ENCODE data around the gene NF1.
A peak's percentile ranks its signal among the peaks of the same experiment; 100 is the strongest.
"Not testable (repeated sequence)": the region's sequence is repeated elsewhere in the genome, so short reads cannot be mapped to it uniquely, and the experiment has no call there.

Gene NF1

GRCh38 chr17:31256936-31257335 is 162.2 kb downstream of the NF1 start:
- Histone ChIP-seq H3K9ac (ENCODE audit: low read depth, low read length) (no peak overlapping the region), H3K9me3 (ENCODE audit: control insufficient read depth, insufficient read depth, low read length) (no peaks in the 10 kb centered on the region), H3K27ac (ENCODE audit: low read depth, low read length) (no peak overlapping the region), H3K4me1 (ENCODE audit: control insufficient read depth, insufficient read depth, low read length) (no peaks in the 10 kb centered on the region), H3K27me3 (ENCODE audit: control insufficient read depth, insufficient read depth, low read length) (no peaks in the 10 kb centered on the region), H3K4me3 (ENCODE audit: low read depth, low read length) (no peak overlapping the region), H3K36me3 (ENCODE audit: control insufficient read depth, insufficient read depth, low read length) (peaks cover 26% of the 10 kb centered on the region)

- Histone ChIP-seq H3K4me3 (ENCODE audit: low read depth, low read length) (no peak overlapping the region), H3K27ac (ENCODE audit: low read depth, low read length) (no peak overlapping the region), H3K9ac (ENCODE audit: low read depth, low read length) (no peak overlapping the region), H3K36me3 (ENCODE audit: control insufficient read depth, insufficient read depth, low read length) (peaks cover 32% of the 10 kb centered on the region), H3K27me3 (ENCODE audit: control insufficient read depth, insufficient read depth, low read length) (no peaks in the 10 kb centered on the region), H3K4me1 (ENCODE audit: control insufficient read depth, insufficient read depth, low read length) (no peaks in the 10 kb centered on the region), H3K9me3 (ENCODE audit: control insufficient read depth, insufficient read depth, low read length) (no peaks in the 10 kb centered on the region)
Measured at GRCh38 chr17:31260151-31260550, 165.4 kb downstream of the NF1 start.

GRCh38 chr17:31261601-31262000 is 166.8 kb downstream of the NF1 start:
- Histone ChIP-seq H3K9ac (ENCODE audit: low read depth, low read length) (no peak overlapping the region), H3K36me3 (ENCODE audit: control insufficient read depth, insufficient read depth, low read length) (peaks cover 32% of the 10 kb centered on the region), H3K27me3 (ENCODE audit: control insufficient read depth, insufficient read depth, low read length) (no peaks in the 10 kb centered on the region), H3K27ac (ENCODE audit: low read depth, low read length) (no peak overlapping the region), H3K9me3 (ENCODE audit: control insufficient read depth, insufficient read depth, low read length) (no peaks in the 10 kb centered on the region), H3K4me1 (ENCODE audit: control insufficient read depth, insufficient read depth, low read length) (no peaks in the 10 kb centered on the region), H3K4me3 (ENCODE audit: low read depth, low read length) (no peak overlapping the region)

- not testable (repeated sequence) for H3K27ac ChIP-seq (ENCODE audit: low read depth, low read length); H3K4me3 ChIP-seq (ENCODE audit: low read depth, low read length)
Measured at GRCh38 chr17:31262923-31263322, 168.1 kb downstream of the NF1 start.

GRCh38 chr17:31266042-31266441 is 171.3 kb downstream of the NF1 start:
- no peak overlapping the region for H3K27ac ChIP-seq (ENCODE audit: low read depth, low read length)
- no peaks in the 10 kb centered on the region for H3K9me3 ChIP-seq (ENCODE audit: control insufficient read depth, insufficient read depth, low read length)
- H3K27me3 ChIP-seq (ENCODE audit: control insufficient read depth, insufficient read depth, low read length) = no peaks in the 10 kb centered on the region
- H3K4me1 ChIP-seq (ENCODE audit: control insufficient read depth, insufficient read depth, low read length) = peaks cover 12% of the 10 kb centered on the region
- peaks cover 26% of the 10 kb centered on the region for H3K36me3 ChIP-seq (ENCODE audit: control insufficient read depth, insufficient read depth, low read length)
- no peak overlapping the region for H3K4me3 ChIP-seq (ENCODE audit: low read depth, low read length)
- no peak overlapping the region for H3K9ac ChIP-seq (ENCODE audit: low read depth, low read length)

More at GRCh38 chr17:31262923-31263322, 168.1 kb downstream of the NF1 start:
- H3K4me1 ChIP-seq (ENCODE audit: control insufficient read depth, insufficient read depth, low read length); H3K9me3 ChIP-seq (ENCODE audit: control insufficient read depth, insufficient read depth, low read length); H3K27me3 ChIP-seq (ENCODE audit: control insufficient read depth, insufficient read depth, low read length); H3K9ac ChIP-seq (ENCODE audit: low read depth, low read length): not testable (repeated sequence)
- H3K36me3 ChIP-seq (ENCODE audit: control insufficient read depth, insufficient read depth, low read length) = peaks cover 36% of the 10 kb centered on the region

GRCh38 chr17:31269036-31269577 is 174.3 kb downstream of the NF1 start:
- Histone ChIP-seq H3K9me3 (ENCODE audit: control insufficient read depth, insufficient read depth, low read length) (no peaks in the 10 kb centered on the region), H3K27ac (ENCODE audit: low read depth, low read length) (peak overlapping the region; percentile 65), H3K36me3 (ENCODE audit: control insufficient read depth, insufficient read depth, low read length) (peaks cover 14% of the 10 kb centered on the region), H3K27me3 (ENCODE audit: control insufficient read depth, insufficient read depth, low read length) (no peaks in the 10 kb centered on the region), H3K4me3 (ENCODE audit: low read depth, low read length) (no peak overlapping the region), H3K4me1 (ENCODE audit: control insufficient read depth, insufficient read depth, low read length) (peaks cover 12% of the 10 kb centered on the region), H3K9ac (ENCODE audit: low read depth, low read length) (no peak overlapping the region)

- Histone ChIP-seq H3K27ac (ENCODE audit: low read depth, low read length) (peak overlapping the region; percentile 65), H3K36me3 (ENCODE audit: control insufficient read depth, insufficient read depth, low read length) (peaks cover 12% of the 10 kb centered on the region; the same call in 1 of the 2 replicates), H3K9ac (ENCODE audit: low read depth, low read length) (no peak overlapping the region)
Measured at GRCh38 chr17:31269578-31269983, 174.8 kb downstream of the NF1 start.

GRCh38 chr17:31272236-31272635 is 177.5 kb downstream of the NF1 start:
- Histone ChIP-seq H3K9ac (ENCODE audit: low read depth, low read length) (no peak overlapping the region), H3K4me3 (ENCODE audit: low read depth, low read length) (no peak overlapping the region), H3K36me3 (ENCODE audit: control insufficient read depth, insufficient read depth, low read length) (peaks cover 8% of the 10 kb centered on the region; the same call in 1 of the 2 replicates), H3K27me3 (ENCODE audit: control insufficient read depth, insufficient read depth, low read length) (no peaks in the 10 kb centered on the region), H3K4me1 (ENCODE audit: control insufficient read depth, insufficient read depth, low read length) (peaks cover 12% of the 10 kb centered on the region), H3K9me3 (ENCODE audit: control insufficient read depth, insufficient read depth, low read length) (no peaks in the 10 kb centered on the region), H3K27ac (ENCODE audit: low read depth, low read length) (no peak overlapping the region)

More at GRCh38 chr17:31269578-31269983, 174.8 kb downstream of the NF1 start:
- Histone ChIP-seq H3K4me1 (ENCODE audit: control insufficient read depth, insufficient read depth, low read length) (peaks cover 12% of the 10 kb centered on the region), H3K9me3 (ENCODE audit: control insufficient read depth, insufficient read depth, low read length) (no peaks in the 10 kb centered on the region), H3K27me3 (ENCODE audit: control insufficient read depth, insufficient read depth, low read length) (no peaks in the 10 kb centered on the region), H3K4me3 (ENCODE audit: low read depth, low read length) (no peak overlapping the region)

GRCh38 chr17:31272803-31273202 is 178.0 kb downstream of the NF1 start:
- Histone ChIP-seq H3K4me1 (ENCODE audit: control insufficient read depth, insufficient read depth, low read length) (peaks cover 12% of the 10 kb centered on the region), H3K27me3 (ENCODE audit: control insufficient read depth, insufficient read depth, low read length) (no peaks in the 10 kb centered on the region), H3K27ac (ENCODE audit: low read depth, low read length) (no peak overlapping the region), H3K36me3 (ENCODE audit: control insufficient read depth, insufficient read depth, low read length) (peaks cover 4% of the 10 kb centered on the region; the same call in 1 of the 2 replicates), H3K4me3 (ENCODE audit: low read depth, low read length) (no peak overlapping the region), H3K9ac (ENCODE audit: low read depth, low read length) (no peak overlapping the region), H3K9me3 (ENCODE audit: control insufficient read depth, insufficient read depth, low read length) (no peaks in the 10 kb centered on the region)

GRCh38 chr17:31273516-31273915 is 178.7 kb downstream of the NF1 start:
- Histone ChIP-seq H3K9ac (ENCODE audit: low read depth, low read length) (no peak overlapping the region), H3K4me3 (ENCODE audit: low read depth, low read length) (no peak overlapping the region), H3K27ac (ENCODE audit: low read depth, low read length) (no peak overlapping the region), H3K9me3 (ENCODE audit: control insufficient read depth, insufficient read depth, low read length) (no peaks in the 10 kb centered on the region), H3K27me3 (ENCODE audit: control insufficient read depth, insufficient read depth, low read length) (no peaks in the 10 kb centered on the region), H3K36me3 (ENCODE audit: control insufficient read depth, insufficient read depth, low read length) (peaks cover 4% of the 10 kb centered on the region; the same call in 1 of the 2 replicates), H3K4me1 (ENCODE audit: control insufficient read depth, insufficient read depth, low read length) (peaks cover 12% of the 10 kb centered on the region)

- Histone ChIP-seq H3K27ac (ENCODE audit: low read depth, low read length) (no peak overlapping the region), H3K36me3 (ENCODE audit: control insufficient read depth, insufficient read depth, low read length) (no peaks in the 10 kb centered on the region; the same call in 1 of the 2 replicates), H3K9ac (ENCODE audit: low read depth, low read length) (no peak overlapping the region), H3K4me1 (ENCODE audit: control insufficient read depth, insufficient read depth, low read length) (peaks cover 12% of the 10 kb centered on the region), H3K27me3 (ENCODE audit: control insufficient read depth, insufficient read depth, low read length) (no peaks in the 10 kb centered on the region), H3K9me3 (ENCODE audit: control insufficient read depth, insufficient read depth, low read length) (no peaks in the 10 kb centered on the region), H3K4me3 (ENCODE audit: low read depth, low read length) (no peak overlapping the region)
Measured at GRCh38 chr17:31274252-31274651, 179.5 kb downstream of the NF1 start.

Data from HUES48 (cell line).